NCI-H1092 (cell line): ENCODE measurements around the gene PRSS8.
"Not testable (repeated sequence)": the region's sequence is repeated elsewhere in the genome, so short reads cannot be mapped to it uniquely, and the experiment has no call there.

Experiments used
- DNase-seq: peaks from one replicate; lab custom pipeline; 2025; lab: John Stamatoyannopoulos, UW

The PRSS8 gene

DNA sequence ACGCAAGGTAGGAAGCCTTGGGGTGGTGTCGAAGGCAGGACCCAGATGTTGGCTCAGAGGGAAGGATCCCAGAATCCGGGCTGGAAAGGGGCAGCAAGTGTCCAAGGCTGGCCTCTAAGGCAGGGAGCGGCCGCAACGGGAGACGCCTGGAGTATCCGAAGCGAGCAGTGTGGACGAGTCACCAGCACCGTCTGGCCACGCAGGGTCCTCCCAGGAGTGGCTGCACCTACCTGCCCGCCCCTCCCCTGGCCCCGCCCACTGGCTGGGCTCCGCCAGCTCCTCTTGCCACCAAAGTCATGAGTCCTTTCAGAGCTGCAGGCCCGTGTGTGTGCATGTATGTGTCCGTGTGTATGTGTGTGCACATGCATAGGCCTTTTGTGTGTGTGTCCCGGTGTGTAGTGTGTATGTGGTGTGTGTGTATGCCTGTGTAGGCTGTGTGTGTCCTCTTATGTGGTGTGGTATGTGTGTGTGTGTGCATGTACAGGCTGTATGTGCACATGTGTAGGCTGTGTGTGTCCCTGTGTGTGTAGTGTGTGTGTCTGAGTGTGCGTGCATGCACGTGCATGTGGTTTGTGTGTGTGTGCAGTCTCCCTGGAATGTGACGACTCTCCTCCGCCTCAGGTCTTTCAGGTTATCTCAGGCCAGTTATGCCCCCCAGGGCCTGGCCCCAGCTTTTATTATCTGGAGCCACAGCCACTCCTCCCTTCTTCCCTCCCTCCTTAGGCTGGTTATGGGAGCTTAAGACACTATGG, at the start of gene PRSS8:
Gene PRSS8, minus strand, starts transcription at position 193 of the 752 bp plus-strand sequence. CDS start 229 bp downstream, outside the sequence.
- DNase-seq = no peak

DNA sequence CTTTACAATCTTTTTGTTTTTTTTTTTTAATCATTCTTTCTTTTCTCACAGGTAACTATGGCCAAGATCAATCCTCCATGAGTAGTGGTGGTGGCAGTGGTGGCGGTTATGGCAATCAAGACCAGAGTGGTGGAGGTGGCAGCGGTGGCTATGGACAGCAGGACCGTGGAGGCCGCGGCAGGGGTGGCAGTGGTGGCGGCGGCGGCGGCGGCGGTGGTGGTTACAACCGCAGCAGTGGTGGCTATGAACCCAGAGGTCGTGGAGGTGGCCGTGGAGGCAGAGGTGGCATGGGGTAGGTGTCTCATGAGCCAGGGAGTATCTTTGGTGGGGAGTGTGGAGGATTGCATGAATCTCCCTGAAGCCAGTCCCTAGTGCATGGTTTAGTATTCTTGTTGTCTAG, 49.4 kb upstream of the PRSS8 start:
- no peak for DNase-seq

DNA sequence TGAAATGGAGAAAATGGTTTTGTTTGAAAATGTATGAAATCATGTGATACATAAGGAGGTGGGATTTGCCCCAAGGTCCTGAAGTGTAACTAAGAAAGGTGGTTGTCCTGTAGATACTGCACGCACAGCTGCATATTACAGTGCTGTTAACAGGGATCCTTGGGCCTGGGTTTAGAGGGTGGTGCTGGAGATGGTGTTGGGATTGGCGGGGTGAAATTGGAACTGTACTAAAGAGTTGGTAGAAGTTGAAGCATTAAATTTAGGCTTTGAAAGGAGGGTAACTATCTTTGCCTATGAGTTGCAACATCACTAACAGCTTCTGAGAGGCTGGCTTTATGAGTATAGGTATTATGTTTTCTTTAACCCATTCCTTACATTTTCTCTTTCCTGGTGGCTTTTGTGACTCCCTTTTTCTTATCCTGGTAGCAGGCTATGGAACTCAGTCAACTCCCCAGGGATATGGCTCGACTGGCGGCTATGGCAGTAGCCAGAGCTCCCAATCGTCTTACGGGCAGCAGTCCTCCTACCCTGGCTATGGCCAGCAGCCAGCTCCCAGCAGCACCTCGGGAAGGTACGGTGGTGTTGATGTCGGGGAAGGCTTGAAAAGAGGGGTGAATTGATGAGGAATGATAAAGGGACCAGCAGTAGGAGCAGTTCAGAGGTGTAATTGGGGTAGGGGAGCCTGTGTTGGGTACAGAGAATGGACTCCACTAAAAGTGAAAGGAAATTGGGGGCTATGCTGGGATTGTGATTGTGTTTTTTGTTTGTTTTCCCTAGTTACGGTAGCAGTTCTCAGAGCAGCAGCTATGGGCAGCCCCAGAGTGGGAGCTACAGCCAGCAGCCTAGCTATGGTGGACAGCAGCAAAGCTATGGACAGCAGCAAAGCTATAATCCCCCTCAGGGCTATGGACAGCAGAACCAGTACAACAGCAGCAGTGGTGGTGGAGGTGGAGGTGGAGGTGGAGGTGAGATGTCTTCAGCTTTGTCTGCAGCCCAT, 48.2 kb upstream of the PRSS8 start:
- no peak for DNase-seq

DNA sequence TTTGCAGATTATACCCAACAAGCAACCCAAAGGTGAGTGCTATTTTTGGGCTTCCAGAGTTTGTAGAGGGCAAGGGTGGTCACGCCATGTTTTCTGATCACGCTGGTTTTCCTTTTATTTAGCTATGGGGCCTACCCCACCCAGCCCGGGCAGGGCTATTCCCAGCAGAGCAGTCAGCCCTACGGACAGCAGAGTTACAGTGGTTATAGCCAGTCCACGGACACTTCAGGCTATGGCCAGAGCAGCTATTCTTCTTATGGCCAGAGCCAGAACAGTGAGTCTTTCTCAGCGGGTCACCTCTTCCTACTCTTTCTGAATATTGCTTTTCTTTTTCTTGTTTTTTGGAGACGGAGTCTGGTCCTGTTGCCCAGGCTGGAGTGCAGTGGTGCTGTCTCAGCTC, 46.9 kb upstream of the PRSS8 start:
- DNase-seq = no peak

- DNase-seq = no peak
These were observed 45.7 kb upstream of the PRSS8 start for GRCh38 chr16:31181102-31181830.

- peak; percentile 86 for DNase-seq
These were observed 44.4 kb upstream of the PRSS8 start, which contains the start of gene FUS for GRCh38 chr16:31179747-31180459. TSS of gene FUS (plus strand) at chr16:31180139. CDS start at chr16:31180215, 76 bp downstream.

DNA sequence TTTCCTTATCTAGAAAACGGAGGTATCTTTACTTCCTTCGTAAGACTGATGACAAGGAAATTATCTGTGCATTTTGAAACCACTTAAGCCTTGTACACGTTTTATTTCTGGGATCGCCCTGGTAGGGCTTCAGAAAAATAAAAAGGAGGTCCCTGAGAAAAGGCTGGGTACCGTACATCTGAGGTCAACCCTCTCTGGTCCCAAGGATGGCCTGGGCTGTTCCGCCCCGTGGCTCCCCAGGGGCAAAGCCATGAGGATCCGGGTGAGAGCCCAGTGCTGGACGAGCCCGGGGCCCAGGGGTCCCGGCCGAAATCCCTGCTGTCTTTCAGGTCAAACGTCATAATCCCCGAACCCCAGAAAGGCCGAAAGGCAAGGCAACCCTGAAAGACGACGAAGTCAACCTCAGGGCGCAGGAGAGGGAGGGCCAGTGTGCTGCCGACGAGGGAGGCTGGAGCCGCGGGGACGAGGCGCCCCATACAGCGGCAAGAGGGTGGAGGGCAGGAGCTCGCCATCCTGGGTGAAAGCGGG, 43.8 kb upstream of the PRSS8 start:
- DNase-seq = no peak

DNA sequence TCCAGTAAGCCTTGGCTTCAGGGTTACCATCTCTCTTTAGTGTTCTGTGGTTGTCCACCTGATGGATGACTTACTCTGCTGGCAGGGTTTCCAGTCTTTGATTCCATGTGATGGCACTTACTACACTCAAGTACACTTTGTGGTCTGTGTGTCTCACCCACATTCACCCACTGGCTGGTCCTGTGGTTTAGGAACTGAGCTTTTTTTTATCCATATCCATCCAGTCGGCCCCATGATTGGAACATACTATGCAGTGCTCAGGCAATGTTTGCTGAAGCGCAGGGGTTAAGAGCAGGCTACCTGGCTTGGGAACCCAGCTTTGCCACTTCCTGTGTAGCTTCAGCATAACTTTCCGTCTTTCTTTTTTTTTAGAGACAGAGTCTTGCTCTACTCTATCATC, 41.6 kb upstream of the PRSS8 start:
- DNase-seq = no peak

DNA sequence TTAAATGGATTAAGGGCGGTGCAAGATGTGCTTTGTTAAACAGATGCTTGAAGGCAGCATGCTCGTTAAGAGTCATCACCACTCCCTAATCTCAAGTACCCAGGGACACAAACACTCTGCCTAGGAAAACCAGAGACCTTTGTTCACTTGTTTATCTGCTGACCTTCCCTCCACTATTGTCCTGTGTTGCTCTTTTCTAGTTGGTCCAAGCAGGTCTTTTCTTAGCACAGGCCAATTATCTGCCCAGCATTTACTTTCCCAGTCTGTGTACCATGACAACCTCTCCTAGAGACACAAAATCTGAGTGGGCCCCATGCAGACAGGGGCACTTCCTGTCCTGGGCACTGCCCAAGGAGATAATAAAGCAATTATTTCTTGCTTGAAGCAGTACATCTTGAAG, 34.5 kb upstream of the PRSS8 start:
- DNase-seq = not testable (repeated sequence)

DNA sequence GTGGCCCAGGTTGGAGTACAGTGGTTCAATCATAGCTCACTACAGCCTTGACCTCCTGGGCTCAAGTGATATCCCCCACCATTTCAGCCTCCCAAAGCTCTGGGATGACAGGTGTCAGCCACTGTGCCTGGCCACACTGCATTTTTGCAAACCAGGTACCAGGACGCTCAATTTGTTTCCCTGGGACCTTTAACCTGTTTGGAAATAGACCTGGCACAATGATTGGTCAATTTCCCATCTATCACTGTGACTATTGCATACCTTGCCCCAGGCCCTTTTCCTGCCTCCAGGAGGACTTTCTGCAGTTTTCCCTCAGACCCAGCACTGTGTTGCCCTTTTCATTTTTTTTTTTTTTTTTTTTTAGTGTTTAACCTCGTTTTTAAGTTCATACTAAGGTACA, 33.3 kb upstream of the PRSS8 start:
- DNase-seq = no peak

- DNase-seq = no peak
These were observed 31.8 kb upstream of the PRSS8 start for GRCh38 chr16:31167315-31167714.

DNA sequence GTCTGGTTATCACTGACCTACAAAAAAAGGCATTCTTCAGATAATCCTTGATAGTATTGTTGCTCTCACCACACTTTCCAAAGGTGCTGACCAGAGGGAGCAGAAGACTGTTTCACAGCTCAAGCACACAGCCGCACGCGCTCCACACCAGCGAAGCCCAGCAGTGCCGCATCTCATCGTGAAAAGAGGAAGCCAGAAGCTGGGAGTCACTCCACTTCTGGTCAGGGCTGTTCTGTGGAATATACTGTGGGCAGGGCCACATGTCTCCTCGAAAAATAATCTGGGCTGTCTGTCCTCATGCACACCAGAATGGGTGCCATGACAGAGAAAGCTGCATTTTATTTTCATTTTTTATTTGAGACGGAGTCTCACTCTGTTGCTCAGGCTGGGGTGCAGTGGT, 21.6 kb upstream of the PRSS8 start:
- DNase-seq = no peak

DNA sequence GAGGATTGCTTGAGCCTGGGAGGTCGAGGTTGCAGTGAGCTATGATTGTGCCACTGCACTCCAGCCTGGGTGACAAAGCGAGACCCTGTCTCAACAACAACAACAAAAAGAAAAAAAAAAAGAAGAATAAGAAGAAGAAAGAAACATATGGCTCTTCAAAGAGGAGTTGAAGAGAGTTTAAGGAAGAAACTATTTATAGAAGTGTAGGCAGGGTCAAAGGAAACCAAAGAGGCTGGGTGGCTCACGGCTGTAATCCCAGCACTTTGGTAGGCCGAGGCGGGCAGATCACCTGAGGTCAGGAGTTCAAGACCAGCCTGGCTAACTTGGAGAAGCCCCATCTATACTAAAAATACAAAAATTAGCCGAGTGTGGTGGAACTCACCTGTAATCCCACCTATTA, 15.4 kb upstream of the PRSS8 start:
- DNase-seq = not testable (repeated sequence)

DNA sequence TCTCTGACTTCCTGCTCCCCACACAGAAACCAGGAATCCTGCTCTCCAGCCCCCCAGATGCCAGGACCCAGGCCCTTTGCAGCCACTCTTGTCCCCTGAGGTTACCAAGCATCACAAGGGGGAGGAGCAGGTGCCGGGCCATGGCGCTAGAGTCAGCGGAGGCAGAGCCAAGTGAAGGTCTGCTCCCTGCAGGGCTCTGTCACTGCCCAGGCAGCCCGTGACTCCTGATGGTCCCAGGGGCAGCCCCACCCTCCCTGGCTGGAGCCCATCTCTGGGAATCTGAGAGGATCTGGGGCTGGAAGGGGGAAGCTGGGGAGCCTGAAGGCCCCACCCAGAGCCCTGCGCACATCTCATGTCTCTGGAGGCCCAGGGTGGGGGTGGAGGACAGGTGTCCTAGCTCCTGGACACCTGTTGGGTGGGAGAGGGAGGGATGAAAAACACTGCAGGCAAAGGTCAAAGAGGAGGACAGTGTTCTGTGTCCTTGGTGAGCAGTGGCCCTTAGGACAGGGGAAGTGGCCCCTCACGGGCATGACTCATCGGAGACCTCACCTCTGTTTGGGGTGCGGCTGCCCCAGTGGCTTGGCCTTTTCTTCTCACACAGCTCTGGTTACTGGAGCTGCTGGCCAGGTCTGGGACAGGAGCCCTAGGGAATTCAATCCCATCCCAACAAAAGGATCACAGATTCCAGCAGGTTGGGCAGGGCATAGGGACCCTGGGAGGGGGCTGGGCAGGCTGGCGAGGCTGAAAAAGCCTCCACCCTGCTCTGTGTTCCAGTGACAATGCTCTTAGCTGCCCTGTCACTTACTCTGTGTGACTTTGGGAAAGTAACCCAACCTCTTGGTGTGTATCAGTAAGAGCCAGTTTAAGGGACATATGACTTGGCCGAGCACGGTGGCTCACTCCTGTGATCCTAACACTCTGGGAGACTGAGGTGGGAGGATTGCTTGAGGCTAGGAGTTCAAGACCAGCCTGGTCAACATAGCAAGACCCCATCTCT, 14.7 kb upstream of the PRSS8 start, which contains the start of gene PRSS36:
Gene PRSS36, minus strand, starts transcription at position 173 of the 997 bp plus-strand sequence. Its CDS starts 31 bp downstream, at position 142.
- no peak for DNase-seq

DNA sequence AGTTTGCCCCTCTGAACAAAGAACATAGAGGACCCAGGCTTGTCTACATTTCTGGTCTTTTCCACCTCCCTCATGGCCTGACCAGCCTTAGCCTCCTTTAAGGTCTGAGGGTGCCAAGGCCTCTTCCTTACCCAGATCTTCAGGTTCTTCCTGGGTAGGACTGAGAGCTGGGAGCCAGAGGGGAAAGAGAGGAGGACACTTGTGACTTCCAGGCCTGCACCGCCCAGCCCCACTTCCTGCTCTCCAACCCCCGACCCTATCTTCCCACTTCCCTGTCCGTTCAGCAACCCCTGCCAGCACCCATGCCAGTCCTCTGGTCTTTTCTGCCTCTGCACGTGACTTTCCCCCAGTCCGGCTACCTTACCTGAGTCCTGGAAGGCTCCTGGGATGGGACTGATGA, 13.8 kb upstream of the PRSS8 start:
- DNase-seq = no peak

GRCh38 chr16:31148896-31149295, 13.4 kb upstream of the PRSS8 start:
- no peak for DNase-seq

- DNase-seq = no peak
These were observed 12.8 kb upstream of the PRSS8 start for GRCh38 chr16:31148281-31148728.

DNA sequence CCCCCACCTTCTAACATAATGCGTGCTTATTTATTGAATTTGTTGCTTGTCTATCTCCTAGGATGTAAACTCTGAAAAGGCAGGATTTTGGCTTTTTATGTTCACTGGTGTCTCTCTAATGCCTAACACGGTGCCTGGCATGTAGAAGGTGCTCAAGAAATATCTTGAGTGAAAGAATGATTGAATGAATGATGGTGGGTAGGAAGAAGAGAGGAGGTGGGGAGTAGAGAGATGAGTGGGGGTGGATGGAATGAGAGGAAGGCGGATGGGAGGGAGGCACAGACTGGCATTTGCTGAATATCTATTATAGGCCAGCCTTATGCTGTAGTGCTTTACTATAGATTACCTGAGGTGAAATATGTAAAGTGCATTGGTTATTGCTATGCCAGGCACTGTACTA, 12.0 kb upstream of the PRSS8 start:
- no peak for DNase-seq

- no peak for DNase-seq
These were observed 10.0 kb upstream of the PRSS8 start for GRCh38 chr16:31145398-31145990.
